HG02943 (cell line): ENCODE data around the gene STOM.

Source experiments
- ATAC-seq: cut with Tn5 transposase; IDR thresholded peaks from one replicate; pipeline ENCODE4 v1.9.1; 2021; ENCODE audit warnings: mild to moderate bottlenecking, low read depth, moderate library complexity; ENCODE audit not compliant: unreplicated experiment

Gene STOM

DNA sequence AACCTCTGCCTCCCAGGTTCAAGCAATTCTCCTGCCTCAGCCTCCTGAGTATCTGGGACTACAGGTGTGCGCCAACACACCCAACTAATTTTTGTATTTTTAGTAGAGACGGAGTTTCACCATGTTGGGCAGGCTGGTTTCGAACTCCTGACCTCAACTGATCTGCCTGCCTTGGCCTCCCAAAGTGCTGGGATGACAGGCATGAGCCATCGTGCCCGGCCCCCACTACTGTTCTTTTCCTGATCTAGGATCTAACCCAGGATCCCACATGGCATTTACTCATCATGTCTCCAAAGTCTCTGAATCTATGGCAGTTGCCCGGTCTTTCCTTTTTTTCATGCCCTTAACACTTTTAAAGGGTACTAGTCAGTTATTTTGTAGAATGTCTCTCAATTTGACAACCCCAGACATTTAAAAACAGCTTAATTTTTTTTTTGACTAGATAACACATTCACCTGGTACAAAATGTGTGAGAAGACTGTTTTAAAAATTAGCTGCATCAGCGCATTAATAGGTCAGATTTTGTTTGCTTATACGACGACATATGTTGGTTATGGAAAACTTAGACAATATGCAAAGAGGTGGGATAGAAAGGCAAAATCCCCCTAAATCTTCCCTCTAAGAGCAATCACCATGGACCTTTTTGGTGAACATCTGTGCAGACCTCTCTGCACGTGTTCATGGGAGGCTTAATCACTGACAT, 46.5 kb downstream of the STOM start:
- ATAC-seq: no peak

DNA sequence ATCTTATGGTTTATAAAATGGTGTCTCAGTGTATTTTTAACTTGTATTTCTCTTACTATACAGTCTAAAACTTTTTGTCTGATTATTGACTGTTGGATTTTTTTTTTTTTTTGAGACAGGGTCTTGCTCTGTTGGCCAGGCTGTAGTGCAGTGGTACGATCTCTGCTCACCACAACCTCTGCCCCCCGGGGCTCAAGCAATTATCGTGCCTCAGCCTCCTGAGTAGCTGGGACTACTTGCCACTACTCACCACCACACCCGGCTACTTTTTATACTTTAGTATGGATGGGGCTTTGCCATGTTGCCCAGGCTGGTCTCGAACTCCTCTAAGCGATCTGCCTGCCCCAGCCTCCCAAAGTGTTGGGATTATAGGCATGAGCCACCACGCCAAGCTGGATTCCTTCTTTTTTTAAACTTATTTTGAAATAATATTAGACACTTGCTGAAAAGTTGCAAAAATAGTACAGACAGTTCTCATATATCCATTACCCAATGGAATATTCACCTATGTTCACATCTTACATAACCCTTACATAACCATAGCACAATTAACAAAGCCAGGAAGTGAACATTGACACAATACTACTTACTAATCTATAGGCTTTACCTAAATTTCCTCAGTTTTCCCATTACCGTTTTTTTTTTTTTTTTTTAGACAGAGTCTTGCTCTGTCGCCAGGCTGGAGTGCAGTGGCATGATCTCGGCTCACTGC, 47.2 kb downstream of the STOM start:
- no peak for ATAC-seq

DNA sequence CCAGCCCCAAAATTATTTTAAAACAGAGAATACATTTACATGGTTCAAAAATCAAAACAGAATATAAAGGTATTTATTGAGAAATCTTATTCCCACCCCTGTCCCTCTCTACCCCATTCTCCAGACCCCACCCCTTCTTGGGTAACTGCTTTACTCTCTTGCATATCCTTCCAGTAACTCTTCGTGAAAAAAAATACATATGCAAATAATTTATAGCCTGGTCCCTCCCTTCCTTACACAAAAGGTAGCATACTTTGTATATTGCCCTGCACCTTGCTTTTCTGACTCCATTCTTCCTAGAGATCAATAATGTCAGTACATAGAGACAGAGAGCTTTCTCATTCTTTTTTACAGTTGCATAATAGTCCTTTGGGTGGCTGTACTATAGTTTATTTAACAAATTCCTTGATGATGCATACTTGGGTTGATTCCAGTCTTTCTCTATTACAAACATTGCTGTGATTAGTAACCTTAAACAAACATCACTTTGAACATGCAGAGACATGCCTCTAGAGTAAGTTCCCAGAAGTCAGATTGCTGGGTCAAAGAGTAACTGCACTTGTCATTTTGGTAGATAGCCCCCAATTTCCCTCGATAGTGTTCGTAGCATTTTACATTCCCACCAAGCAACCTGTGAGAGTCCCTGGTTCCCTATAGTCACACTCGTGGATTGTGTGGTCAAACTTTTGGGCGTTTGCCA, 47.9 kb downstream of the STOM start:
- ATAC-seq: no peak

DNA sequence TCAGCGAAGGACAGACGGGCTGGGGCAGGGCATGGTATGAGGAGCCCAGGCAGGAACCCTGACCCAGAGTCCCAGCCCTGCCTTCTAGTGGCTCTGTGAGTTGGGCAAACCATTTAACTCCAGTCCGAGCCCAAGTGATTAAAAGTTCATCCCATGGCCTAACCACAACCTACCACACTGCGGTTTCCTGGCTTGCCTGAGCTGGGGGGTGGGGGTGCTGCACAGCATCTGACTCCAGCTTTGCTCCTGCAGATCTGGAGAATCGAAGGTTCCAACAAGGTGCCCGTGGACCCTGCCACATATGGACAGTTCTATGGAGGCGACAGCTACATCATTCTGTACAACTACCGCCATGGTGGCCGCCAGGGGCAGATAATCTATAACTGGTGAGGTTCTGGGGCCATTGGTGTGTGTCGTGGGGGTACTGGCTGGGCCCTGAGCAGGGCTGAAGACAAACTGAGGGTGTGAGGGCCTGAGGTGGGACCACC, 49.0 kb downstream of the STOM start:
- no peak for ATAC-seq

DNA sequence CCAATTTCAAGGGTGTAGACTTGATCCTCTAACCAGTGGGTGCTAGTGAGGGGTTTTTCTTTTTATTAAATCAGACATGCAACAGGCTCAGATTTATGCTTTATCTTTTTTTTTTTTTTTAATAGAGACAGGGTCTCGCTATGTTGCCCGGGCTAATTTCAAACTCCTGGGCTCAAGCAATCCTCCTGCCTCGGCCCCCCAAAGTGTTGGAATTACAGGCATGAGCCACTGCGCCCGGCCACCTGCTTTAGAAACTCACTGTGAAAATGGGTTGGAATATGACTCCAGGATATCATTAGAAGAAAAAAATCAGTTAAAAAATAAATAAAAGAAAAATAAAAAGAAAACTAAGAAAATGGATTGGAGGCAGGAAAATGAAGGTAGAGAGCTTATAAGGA, 50.7 kb downstream of the STOM start:
- ATAC-seq: no peak

DNA sequence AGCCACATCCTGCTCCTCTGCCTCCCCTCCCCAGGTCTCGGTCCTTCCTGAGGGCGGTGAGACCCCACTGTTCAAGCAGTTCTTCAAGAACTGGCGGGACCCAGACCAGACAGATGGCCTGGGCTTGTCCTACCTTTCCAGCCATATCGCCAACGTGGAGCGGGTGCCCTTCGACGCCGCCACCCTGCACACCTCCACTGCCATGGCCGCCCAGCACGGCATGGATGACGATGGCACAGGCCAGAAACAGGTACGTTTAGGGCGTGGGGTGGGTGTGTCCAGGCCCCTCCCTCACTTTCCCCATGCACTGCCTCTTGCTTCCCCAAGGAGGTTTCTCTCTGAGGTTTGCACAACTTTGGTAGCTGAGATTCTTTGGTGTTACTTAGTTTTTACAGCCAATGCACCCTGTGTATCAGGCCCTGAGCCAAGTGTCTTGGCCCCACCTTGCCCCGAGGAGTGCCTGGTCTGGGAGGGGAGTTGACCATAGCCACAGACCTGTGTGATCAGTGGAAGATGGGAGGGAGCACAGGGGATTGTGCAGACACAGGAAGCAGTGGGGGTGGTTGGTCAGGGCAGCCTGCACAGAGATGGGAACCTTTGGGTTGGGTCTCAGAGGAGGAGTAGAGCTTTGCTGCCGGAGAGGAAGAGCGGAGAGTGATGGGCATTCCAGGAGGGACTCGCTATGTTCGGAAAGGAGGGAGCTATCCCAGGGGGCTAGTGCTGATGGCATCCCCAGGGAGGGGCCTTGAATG, 51.2 kb downstream of the STOM start:
- ATAC-seq: no peak

DNA sequence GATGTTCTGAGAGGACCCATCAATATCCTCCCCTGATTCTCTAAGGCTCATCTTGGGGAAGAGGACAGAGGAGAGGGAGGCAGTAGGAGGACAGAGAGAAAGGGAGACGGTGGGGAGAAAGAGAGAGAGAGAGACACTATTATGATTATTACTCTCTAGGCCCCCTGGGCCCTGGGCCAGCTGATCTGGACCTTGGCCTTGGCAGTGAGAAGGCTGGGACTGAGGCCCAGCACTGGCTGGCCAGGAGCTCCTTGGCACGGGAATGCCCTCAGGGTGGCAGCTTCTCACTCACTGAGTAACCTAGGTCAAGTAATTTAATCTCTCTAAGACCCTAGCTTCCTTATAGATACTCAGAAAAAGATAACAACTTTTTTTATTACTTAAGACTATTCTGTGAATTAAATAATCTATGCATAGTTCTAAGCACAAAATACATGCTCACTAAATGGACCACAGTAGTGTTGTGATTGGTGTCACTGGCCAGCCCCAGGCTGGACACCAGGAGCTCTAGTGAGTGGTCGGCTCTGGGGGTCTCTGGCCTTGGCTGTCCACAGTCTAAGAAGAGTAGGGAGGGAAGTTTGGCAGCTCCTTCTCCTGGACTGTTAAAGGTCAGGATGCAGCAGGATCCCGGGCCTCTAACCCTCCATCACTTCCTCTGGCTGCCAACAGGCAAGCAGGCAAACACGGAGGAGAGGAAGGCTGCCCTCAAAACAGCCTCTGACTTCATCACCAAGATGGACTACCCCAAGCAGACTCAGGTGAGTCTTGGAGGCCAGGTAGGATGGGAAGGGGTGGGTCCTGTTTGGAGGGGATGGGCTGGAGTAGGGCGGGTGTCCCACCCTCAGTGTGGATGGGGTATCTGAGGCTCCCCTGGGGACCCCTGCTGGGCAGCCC, 52.1 kb downstream of the STOM start:
- ATAC-seq: no peak

DNA sequence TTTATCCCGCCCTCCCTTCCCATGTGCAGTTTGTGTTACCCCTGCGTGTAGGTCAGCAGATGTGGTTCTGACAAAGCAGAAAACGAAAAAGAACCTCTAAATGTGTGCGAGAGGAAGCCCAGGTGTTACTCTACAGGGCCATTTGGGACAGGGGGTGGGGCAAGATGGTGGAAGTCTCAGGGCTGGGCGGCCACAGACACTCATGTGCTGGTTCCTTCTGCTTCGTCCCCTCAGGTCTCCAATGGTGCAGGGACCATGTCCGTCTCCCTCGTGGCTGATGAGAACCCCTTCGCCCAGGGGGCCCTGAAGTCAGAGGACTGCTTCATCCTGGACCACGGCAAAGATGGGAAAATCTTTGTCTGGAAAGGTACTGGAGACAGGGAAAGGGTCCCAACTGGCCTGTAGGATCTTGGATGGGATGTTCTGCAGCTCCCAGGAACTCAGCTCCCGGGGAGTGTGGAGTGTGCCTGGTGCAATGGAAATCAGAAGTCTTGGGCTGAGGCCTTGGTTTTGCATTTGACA, 53.1 kb downstream of the STOM start:
- ATAC-seq: no peak

DNA sequence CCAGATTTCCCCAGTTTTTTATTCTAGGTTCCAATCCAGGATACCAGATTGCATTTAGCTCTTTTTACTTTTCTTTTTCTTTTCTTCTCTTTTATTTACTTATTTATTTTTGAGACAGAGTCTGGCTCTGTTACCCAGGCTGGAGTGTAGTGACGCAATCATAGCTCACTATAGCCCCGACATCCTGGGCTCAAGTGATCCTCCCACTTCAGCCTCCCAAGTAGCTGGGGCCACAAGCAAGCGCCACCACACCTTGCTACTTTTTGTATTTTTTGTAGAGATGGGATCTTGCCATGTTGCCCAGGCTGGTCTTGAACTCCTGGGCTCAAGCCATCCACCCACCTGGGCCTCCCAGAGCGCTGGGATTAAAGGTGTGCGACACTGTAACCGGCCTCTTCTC, 53.7 kb downstream of the STOM start:
- ATAC-seq: no peak

DNA sequence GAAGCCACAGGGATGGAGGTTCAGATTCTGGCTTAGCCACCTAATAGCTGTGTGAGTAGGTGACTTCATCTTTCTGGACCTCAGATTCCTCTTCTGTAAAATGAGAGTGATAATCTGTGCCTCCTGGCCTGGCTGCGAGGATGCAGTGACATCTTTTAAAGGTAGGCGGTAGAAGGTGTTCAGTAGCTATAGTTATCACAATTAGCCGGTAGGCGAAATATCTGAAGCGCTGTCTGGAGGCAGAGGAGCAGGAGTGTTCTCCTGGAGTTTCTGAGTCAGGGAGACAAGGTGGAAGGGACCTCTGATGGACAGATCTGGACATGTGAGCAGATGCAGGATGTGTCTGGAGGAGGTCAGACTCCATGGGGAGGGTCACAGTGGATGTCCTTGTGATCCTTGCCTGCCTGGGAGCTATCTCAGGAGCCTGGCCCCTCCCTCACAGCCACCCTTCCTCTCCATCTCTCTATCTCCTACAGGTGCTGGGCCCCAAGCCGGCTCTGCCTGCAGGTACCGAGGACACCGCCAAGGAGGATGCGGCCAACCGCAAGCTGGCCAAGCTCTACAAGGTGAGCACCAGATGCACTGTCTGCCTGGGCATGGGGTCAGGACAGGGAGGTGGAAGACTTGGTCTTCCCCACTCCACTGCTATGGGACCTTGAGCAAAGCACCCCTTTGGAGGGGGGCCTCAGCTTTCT, 56.4 kb downstream of the STOM start:
- ATAC-seq: no peak

DNA sequence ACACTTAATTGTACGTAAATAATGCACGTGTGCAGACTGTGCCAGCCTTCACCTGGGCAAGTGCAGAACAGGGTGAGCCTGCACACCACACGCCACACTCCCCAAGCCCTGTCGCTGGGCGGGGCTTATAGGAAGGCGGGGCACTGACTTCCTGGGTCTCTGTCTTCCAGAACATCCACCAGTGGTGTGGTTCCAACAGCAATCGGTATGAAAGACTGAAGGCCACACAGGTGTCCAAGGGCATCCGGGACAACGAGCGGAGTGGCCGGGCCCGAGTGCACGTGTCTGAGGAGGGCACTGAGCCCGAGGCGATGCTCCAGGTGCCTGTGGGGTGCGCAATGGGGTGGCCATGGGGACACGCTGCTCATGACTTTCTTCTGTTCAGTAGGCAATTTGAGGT, 57.9 kb downstream of the STOM start:
- ATAC-seq: no peak

DNA sequence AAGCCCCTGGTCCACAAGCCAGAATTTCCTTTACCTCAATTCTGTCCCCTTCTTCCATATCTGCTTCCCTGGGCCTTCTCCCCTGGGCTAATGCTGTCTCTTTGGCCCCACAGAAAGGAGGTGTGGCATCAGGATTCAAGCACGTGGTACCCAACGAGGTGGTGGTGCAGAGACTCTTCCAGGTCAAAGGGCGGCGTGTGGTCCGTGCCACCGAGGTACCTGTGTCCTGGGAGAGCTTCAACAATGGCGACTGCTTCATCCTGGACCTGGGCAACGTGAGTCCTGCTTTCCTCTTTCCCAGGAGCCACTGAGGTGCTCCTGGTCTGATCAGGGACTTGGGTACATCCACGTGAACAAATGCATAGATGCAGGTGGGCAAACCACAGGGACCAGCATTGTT, 59.5 kb downstream of the STOM start:
- no peak for ATAC-seq

DNA sequence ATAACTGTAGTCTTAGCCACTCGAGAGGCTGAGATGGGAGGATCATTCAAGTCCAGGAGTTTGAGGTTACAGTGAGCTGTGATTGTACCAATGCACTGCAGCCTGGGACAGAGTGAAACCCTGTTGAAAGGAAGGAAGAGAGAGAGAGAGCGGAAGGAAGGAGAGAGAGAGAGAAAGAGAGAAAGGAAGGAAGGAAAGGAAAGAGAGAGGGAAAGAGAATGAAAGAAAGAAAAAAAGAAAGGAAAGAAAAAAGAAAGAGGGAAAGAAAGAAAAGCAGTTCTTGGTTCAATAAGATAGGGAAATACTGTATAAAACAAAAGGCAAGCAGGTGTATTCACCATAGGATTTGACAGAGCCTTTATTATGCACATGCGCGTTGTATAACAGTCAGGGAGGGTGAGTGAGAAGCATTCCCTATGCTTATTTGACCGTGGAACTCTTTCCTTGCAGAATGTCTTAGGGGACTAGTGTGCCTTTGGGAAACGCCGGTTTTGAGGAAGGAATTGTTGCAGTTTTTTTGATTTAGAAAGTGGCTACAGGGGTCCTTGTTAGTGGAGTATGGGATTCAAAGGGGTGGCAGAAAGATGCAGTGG, 60.1 kb downstream of the STOM start:
- ATAC-seq: no peak

DNA sequence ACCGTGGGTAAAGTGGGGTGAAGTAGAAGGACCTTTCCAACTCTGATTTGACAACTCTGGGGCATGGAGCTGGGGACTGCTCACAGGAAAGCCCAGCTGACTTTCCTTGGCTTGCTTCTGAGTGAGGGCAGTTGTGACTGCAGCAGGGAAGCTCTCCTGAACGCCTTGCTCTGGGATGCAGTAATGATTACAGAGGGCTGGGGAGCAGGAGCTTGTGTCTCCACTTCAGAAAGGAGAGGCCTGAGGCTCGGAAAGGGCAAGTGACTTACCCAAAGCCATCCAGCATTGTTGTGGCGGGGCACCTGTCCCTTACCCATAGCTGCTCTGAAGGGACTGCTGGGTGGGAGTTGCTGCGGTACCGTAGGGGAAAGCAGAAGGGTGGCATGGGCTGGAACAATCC, 60.9 kb downstream of the STOM start:
- ATAC-seq: no peak

DNA sequence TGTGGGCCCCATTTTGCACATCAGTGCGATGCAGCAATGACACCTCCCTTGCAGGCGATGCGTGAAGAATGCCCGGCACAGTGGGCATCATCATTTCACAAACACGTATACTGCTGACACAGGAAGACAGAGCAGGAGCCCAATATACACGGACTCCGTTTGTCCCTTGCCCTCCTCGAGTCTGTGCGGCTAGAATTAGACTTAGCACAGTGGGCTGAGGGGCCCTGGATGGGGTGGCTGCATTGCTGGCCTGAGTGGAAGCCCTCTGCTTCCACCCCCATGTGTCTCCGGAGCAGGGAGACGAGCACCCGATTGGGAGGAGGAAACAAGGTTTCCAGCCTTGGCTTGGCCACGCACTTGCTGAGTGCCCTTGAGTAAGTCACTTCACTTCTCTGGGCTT, 61.3 kb downstream of the STOM start:
- ATAC-seq: no peak

DNA sequence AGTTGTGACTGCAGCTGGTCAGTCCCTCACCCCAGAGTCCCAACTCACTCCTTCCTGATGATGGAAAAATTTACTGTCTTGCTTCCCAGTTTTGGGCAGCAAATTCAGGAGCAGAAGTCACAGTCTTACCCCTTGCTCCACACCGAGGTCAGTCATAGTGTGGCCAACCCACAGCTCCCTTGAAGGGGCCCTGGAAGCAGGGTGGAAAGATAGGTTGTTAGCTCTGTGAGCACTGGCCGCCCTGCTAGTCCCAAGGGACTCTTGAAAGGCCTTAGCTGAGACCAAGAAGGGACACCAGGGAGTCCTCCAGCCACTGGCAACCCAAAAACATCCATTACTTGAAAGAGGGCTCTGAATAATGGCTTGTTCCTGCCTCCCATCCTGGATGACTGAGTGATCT, 62.1 kb downstream of the STOM start:
- no peak for ATAC-seq

DNA sequence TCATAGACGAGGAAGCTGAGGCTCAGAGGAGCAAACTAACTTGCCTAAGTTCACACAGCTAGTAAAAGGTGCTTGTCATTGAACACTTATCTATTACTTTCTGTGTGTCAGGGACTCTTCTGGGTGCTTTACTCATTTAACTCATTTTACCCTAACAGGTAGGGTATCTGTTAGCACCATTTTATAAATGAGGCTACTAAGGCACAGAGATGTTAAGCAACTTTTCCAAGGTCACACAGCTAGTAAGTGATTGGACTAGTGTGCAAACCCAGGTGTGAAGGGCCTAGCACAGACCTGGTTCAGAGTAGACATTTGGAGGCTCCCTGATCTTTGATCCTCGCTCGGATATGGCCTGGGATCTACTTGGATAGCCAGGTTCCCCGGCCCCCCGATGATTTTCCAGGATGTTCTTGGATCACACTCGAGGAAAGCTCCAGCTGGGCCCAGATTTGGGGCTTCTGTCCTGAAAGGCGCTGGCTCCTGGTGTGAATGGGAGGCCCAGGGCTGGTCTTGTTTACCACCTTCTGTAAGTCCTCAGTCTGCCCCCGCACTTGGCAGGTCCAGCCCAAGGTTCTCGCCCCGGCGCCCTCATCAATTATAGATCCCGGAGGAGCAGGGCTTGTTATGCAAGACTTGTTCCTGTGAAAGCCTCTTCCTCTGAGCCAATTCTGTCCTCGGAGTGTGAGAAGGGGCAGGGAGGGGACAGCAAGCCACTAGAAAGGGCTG, 64.6 kb downstream of the STOM start:
- no peak for ATAC-seq

DNA sequence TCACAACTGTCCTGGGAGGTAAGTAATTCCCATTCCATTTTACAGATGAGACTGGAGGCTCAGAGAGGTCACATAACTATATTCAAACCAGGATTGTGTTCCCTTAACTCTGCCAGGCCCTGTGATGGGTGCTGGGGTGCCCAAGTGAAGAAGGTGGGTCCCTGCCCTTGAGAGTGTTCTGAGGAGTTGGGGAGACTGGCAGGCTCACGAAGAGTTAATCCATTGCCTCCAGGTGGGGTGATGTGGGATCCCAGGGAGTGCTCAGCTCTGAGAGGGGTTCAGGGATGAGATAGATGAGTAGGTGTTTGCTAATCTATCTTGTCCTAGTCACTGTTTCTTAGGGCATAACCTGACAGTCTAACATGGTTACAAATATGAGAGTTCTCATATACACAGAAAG, 65.3 kb downstream of the STOM start:
- no peak for ATAC-seq
